ENCODE data around the gene PNMA8A. TPM values are rescaled to one million over a fixed set of nuclear protein-coding genes. Genes with fewer than 3 reads are reported as not detected.

PNMA8A gene
- 2.6 TPM for polyA plus RNA-seq (2012; ENCODE audit: missing spikeins)

- DNase-seq (ENCODE audit: insufficient read length) (no peak), FAIRE-seq (no peak)
- TF ChIP-seq POLR2A (IDR thresholded peaks at IDR 0.05; ENCODE audit: low read depth, low read length) (no peak), POLR2AphosphoS5 (IDR thresholded peaks at IDR 0.05; ENCODE audit: low read depth, low read length) (no peak), TAF1 (IDR thresholded peaks at IDR 0.05; ENCODE audit: borderline replicate concordance, low read depth, low read length) (no peak)
These were observed at the start of gene PNMA8A for GRCh38 chr19:46471116-46471733. Gene PNMA8A (minus strand): TSS chr19:46471563. CDS start chr19:46471035, 528 bp downstream.

DNA sequence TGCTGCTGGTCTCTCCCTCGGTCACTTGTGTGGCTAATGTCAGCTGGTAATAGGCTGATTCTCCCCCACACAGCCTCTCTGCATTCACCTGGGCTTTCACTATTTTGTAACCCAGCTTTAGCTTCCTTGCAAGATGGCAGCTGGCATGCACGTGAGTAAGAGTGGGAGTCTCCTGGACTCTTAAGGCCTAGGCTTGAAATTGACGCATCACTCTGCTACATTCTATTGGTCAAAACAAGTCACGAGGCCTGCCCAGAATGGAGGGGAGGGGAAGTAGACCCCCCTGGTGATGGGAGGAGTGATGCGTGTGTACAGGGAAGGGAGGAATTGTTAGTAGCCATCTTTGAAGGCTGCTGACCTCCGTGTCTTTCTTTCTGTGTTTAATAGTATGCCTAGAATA lies 49.3 kb upstream of the PNMA8A start:
- DNase-seq (ENCODE audit: insufficient read length) (no peak), FAIRE-seq (no peak)
- TF ChIP-seq TAF1 (IDR thresholded peaks at IDR 0.05; ENCODE audit: borderline replicate concordance, low read depth, low read length) (no peak), POLR2AphosphoS5 (IDR thresholded peaks at IDR 0.05; ENCODE audit: low read depth, low read length) (no peak), POLR2A (IDR thresholded peaks at IDR 0.05; ENCODE audit: low read depth, low read length) (no peak)

- FAIRE-seq (no peak), DNase-seq (ENCODE audit: insufficient read length) (no peak)
- TF ChIP-seq POLR2AphosphoS5 (IDR thresholded peaks at IDR 0.05; ENCODE audit: low read depth, low read length) (no peak), TAF1 (IDR thresholded peaks at IDR 0.05; ENCODE audit: borderline replicate concordance, low read depth, low read length) (no peak), POLR2A (IDR thresholded peaks at IDR 0.05; ENCODE audit: low read depth, low read length) (no peak)
These were observed 46.1 kb upstream of the PNMA8A start for GRCh38 chr19:46517471-46517870.

DNA sequence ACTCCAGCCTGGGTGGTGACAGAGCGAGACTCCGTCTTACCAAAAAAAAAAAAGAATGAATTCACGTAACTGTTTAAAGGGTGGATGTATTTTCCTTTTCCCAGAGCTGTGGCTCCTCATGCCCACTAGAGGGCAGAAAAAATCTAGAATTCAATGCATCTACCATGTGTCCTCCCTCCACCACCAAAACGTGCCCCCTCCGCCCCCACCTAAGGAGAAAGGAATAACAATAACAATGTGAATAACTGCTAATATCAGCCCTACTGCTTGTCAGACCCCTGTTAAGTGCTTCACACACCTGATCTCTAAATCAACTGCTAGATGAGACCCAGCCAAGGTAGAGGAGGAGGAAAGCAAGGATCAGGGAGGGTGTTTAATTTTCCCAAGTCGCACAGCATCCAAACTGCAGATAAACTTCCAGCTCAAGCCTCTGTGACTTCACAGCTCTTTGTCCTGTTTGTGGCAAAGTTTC lies 44.6 kb upstream of the PNMA8A start:
- TF ChIP-seq POLR2AphosphoS5 (IDR thresholded peaks at IDR 0.05; ENCODE audit: low read depth, low read length) (no peak), POLR2A (IDR thresholded peaks at IDR 0.05; ENCODE audit: low read depth, low read length) (no peak), TAF1 (IDR thresholded peaks at IDR 0.05; ENCODE audit: borderline replicate concordance, low read depth, low read length) (no peak)
- no peak for FAIRE-seq
- no peak for DNase-seq (ENCODE audit: insufficient read length)

DNA sequence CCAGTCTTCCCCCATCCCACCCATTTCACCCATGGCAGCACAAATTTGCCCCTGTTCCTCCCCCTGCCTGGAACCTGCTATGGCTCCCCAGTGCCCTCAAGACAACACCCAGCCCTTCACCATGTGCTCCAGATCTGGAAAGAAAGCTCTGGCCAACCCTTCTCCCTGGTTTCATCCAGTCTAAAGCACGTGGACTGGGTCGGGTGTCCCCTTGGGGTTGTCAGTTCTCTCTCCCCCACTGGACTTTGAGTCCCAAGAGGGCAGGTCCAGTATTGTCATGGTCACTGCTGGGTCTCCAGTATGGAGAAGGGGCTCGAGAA lies 43.9 kb upstream of the PNMA8A start:
- FAIRE-seq = no peak
- DNase-seq (ENCODE audit: insufficient read length) = no peak
- TF ChIP-seq POLR2AphosphoS5 (IDR thresholded peaks at IDR 0.05; ENCODE audit: low read depth, low read length) (no peak), POLR2A (IDR thresholded peaks at IDR 0.05; ENCODE audit: low read depth, low read length) (no peak), TAF1 (IDR thresholded peaks at IDR 0.05; ENCODE audit: borderline replicate concordance, low read depth, low read length) (no peak)

DNA sequence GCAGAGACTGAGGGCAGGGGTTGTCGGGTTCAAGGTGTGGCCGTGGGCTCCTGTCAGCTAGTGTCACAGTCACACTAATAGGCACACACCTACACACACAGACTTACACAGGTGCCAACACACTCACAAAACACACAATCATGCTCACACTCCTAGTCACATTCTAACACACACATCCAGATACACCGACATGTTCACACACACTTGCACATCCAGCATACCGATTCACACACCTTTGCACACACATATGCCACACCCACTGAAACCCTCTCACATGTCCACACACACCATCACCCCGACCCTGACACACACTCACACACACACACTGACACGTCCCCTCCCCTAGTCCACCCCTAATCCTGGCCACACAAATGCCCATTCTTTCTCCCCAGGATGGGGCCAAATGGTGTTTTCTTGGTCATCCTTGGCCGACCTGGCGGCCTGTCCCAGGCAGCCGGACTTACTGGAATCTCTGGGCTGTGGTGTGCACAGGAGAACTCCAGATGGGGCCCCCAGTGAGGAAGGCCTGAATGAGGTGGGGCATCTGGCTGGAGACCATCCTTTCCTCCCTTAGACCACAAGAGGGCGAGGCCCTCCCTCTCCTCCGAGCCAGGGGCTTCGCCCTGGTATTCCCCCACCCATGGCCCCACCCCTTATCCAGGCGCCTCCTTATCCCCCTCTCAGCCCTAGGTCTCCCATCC lies 43.4 kb upstream of the PNMA8A start:
- no peak for FAIRE-seq
- TF ChIP-seq TAF1 (IDR thresholded peaks at IDR 0.05; ENCODE audit: borderline replicate concordance, low read depth, low read length) (no peak), POLR2A (IDR thresholded peaks at IDR 0.05; ENCODE audit: low read depth, low read length) (no peak), POLR2AphosphoS5 (IDR thresholded peaks at IDR 0.05; ENCODE audit: low read depth, low read length) (no peak)
- DNase-seq (ENCODE audit: insufficient read length) = no peak

DNA sequence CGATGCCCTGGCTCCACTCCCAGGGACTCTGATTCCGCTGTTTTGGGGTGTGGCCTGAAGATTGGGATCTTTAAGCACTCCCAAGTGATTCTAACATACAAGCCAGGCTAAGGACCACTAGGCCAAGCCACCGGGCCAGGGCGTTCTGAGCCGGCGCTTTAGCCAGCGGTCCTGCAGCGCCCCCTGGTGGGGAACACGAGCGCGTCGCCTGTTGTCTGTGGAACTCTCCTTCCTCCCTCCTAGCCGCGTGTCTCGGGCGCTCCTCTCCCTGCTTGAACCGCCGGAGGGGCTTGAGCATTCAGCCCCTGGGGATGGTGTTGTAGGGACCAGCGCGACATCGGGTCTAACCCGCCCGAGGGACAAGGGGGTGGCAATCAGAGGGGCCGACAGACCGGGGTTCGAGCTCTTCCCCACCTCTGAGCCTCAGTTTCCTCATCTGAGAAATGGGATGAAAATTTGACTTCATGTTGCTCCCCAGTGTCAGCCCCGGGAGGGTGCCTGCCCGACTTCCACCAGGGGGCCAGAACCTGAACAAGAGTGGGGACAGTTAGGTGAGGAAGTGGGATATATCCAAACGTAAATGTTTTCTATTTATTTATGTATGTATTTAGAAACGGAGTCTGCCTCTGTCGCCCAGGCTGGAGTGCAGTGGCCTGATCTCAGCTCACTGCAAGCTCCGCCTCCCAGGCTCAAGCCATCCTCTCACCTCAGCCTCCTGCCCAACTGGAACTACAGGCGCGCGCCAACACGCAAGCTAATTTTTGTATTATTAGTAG lies 42.3 kb upstream of the PNMA8A start:
- DNase-seq (ENCODE audit: insufficient read length) (peak; percentile 72), FAIRE-seq (peak; percentile 64)
- no peak for TF ChIP-seq POLR2A (IDR thresholded peaks at IDR 0.05; ENCODE audit: low read depth, low read length)
- no peak for TF ChIP-seq TAF1 (IDR thresholded peaks at IDR 0.05; ENCODE audit: borderline replicate concordance, low read depth, low read length)
- no peak for TF ChIP-seq POLR2AphosphoS5 (IDR thresholded peaks at IDR 0.05; ENCODE audit: low read depth, low read length)

GRCh38 chr19:46511237-46511636 lies 39.9 kb upstream of the PNMA8A start:
- TF ChIP-seq POLR2AphosphoS5 (IDR thresholded peaks at IDR 0.05; ENCODE audit: low read depth, low read length) = no peak
- TF ChIP-seq POLR2A (IDR thresholded peaks at IDR 0.05; ENCODE audit: low read depth, low read length) = no peak
- no peak for TF ChIP-seq TAF1 (IDR thresholded peaks at IDR 0.05; ENCODE audit: borderline replicate concordance, low read depth, low read length)
- FAIRE-seq (no peak), DNase-seq (ENCODE audit: insufficient read length) (no peak)

GRCh38 chr19:46508206-46508605 lies 36.8 kb upstream of the PNMA8A start:
- FAIRE-seq = no peak
- DNase-seq (ENCODE audit: insufficient read length) = no peak
- TF ChIP-seq POLR2A (IDR thresholded peaks at IDR 0.05; ENCODE audit: low read depth, low read length) (no peak), POLR2AphosphoS5 (IDR thresholded peaks at IDR 0.05; ENCODE audit: low read depth, low read length) (no peak), TAF1 (IDR thresholded peaks at IDR 0.05; ENCODE audit: borderline replicate concordance, low read depth, low read length) (no peak)

DNA sequence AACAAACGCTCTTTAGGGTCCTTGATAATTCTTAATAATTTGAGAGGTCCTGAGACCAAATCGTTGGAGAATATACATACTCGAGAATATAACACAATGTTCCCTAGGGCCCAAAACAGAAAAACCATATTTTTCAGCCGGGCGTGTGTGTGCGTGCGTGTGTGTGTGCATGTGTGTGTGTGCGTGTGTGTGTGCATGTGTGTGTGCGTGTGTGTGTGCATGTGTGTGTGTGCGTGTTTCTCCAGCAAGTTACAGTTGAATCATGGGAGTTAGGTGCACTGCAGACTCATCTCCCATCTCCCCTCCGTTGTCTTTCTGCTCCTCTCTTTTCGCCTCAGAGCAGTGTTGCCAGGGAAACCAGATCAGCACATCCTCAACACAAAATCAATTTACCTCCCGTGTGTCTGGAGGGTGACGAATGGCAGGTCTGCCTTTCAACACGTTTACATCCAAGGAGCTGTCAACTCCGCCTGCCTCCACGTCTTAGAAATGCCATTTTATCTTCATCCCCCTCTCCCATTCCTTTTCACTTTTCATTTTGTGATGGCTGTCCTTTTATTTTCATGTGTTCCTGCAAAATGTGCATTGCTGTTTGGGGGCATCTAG lies 32.6 kb upstream of the PNMA8A start:
- TF ChIP-seq POLR2AphosphoS5 (IDR thresholded peaks at IDR 0.05; ENCODE audit: low read depth, low read length) = no peak
- no peak for TF ChIP-seq TAF1 (IDR thresholded peaks at IDR 0.05; ENCODE audit: borderline replicate concordance, low read depth, low read length)
- no peak for TF ChIP-seq POLR2A (IDR thresholded peaks at IDR 0.05; ENCODE audit: low read depth, low read length)
- FAIRE-seq (no peak), DNase-seq (ENCODE audit: insufficient read length) (no peak)

DNA sequence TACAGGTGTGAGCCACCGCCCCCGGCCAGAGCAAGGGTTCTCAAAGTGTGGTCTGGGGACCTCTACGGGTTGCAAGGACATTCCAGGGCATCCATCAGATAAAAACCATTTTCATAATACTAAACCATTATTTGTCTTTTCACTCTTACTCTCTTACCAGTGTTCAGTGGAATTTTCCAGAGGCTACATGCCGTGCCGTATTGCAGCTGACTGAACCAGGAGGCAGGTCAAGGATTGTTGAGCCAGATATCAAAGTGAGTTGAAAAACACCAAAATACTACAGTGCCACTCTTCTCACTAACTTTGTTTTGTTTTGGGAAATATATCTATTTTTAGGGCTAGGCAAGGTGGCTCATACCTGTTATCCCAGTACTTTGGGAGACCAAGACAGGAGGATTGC lies 31.5 kb upstream of the PNMA8A start:
- DNase-seq (ENCODE audit: insufficient read length) = no peak
- FAIRE-seq = no peak
- TF ChIP-seq POLR2AphosphoS5 (IDR thresholded peaks at IDR 0.05; ENCODE audit: low read depth, low read length) = no peak
- no peak for TF ChIP-seq POLR2A (IDR thresholded peaks at IDR 0.05; ENCODE audit: low read depth, low read length)
- no peak for TF ChIP-seq TAF1 (IDR thresholded peaks at IDR 0.05; ENCODE audit: borderline replicate concordance, low read depth, low read length)
